IMR-90 (cell line): ENCODE data around the gene KCNH4. TPM values are rescaled to one million over a fixed set of nuclear protein-coding genes. Genes with fewer than 3 reads are reported as not detected.

Experiments used
- ATAC-seq: fragments of 200-7000 bp; cut with Tn5 transposase; 2 replicates; pipeline ENCODE4 v1.9.1; 2020; ENCODE audit warnings: low read depth, mild to moderate bottlenecking, moderate library complexity
- BruUV-seq: library from RNA; stranded (reverse); fragments of 400-500 nt; replicated peaks from 2 replicates; lab custom pipeline; 2021; lab: Mats Ljungman, UMichigan
- CTCF ChIA-PET: fragments of 300-600 bp; formaldehyde crosslinking; extraction: SDS; loops from one replicate; lab custom pipeline; 2021; ENCODE audit warnings: antibody characterized with exemption; lab: Yijun Ruan, JAX
- POLR2A ChIA-PET: fragments of 300-600 bp; sonication (Branson Sonifier 250); formaldehyde crosslinking; loops from one replicate; lab custom pipeline; 2022; ENCODE audit warnings: antibody characterized with exemption; ENCODE audit not compliant: unreplicated experiment; lab: Charles Lee
- DNase-seq: peaks from one replicate; pipeline ENCODE4 v3.0.0; 2013
- H2AFZ ChIP-seq: replicated peaks from 2 replicates; pipeline ENCODE3; 2013; ENCODE audit warnings: low read length, mild to moderate bottlenecking; ENCODE audit not compliant: poor library complexity
- H2AK5ac ChIP-seq: 2 replicates; pipeline ENCODE4 v1.6.1; 2013; ENCODE audit warnings: low read depth, low read length, inconsistent platforms
- H2AK9ac ChIP-seq: replicated peaks from 2 replicates; pipeline ENCODE3; 2013; ENCODE audit warnings: mild to moderate bottlenecking, low read depth, low read length, moderate library complexity; ENCODE audit not compliant: poor library complexity
- H2BK120ac ChIP-seq: 2 replicates; pipeline ENCODE4 v1.6.1; 2013; ENCODE audit warnings: low read depth, low read length, inconsistent platforms
- H2BK15ac ChIP-seq: 3 replicates; pipeline ENCODE4 v1.6.1; 2013; ENCODE audit warnings: low read depth, low read length, inconsistent platforms
- H2BK20ac ChIP-seq: 2 replicates; pipeline ENCODE4 v1.6.1; 2013; ENCODE audit warnings: low read depth, mild to moderate bottlenecking, inconsistent platforms, low read length, moderate library complexity
- H2BK5ac ChIP-seq: 2 replicates; pipeline ENCODE4 v1.6.1; 2013; ENCODE audit warnings: mild to moderate bottlenecking, low read depth, low read length, inconsistent platforms; ENCODE audit not compliant: poor library complexity, severe bottlenecking
- H3K14ac ChIP-seq: replicated peaks from 2 replicates; pipeline ENCODE4 v1.6.1; 2013; ENCODE audit warnings: low read depth, low read length, inconsistent platforms
- H3K18ac ChIP-seq: 2 replicates; pipeline ENCODE4 v1.6.1; 2013; ENCODE audit warnings: low read depth, low read length, control low read depth
- H3K23ac ChIP-seq: 2 replicates; pipeline ENCODE4 v1.6.1; 2013; ENCODE audit warnings: low read depth, low read length, inconsistent platforms
- H3K27ac ChIP-seq: 2 replicates; pipeline ENCODE4 v1.5.1; 2013; ENCODE audit warnings: mild to moderate bottlenecking, control low read depth, low read length; ENCODE audit not compliant: insufficient read depth
- H3K27me3 ChIP-seq: 2 replicates; pipeline ENCODE4 v1.6.1; 2013; ENCODE audit warnings: low read length; ENCODE audit not compliant: control insufficient read depth, insufficient read depth
- H3K36me3 ChIP-seq: 2 replicates; pipeline ENCODE4 v1.6.1; 2013; ENCODE audit warnings: low read length, mixed read lengths; ENCODE audit not compliant: control insufficient read depth, insufficient read depth
- H3K4ac ChIP-seq: 2 replicates; pipeline ENCODE4 v1.6.1; 2013; ENCODE audit warnings: low read depth, low read length, inconsistent platforms
- H3K4me1 ChIP-seq: 2 replicates; pipeline ENCODE4 v1.6.1; 2013; ENCODE audit warnings: low read length, mixed read lengths; ENCODE audit not compliant: control insufficient read depth, insufficient read depth
- H3K4me2 ChIP-seq: 2 replicates; pipeline ENCODE4 v1.6.1; 2013; ENCODE audit warnings: low read depth, mild to moderate bottlenecking, control low read depth, low read length, moderate library complexity
- H3K4me3 ChIP-seq: 2 replicates; pipeline ENCODE4 v1.5.1; 2013; ENCODE audit warnings: low read depth, mild to moderate bottlenecking, control low read depth, low read length, moderate library complexity; ENCODE audit not compliant: insufficient read depth
- H3K56ac ChIP-seq: 2 replicates; pipeline ENCODE4 v1.6.1; 2013; ENCODE audit warnings: low read length, inconsistent platforms; ENCODE audit not compliant: insufficient read depth; ENCODE audit errors: extremely low read depth
- H3K79me1 ChIP-seq, 2 experiments: 2 replicates each; pipeline ENCODE4 v1.6.1; 2013; ENCODE audit warnings: low read length in 2 of 2, inconsistent platforms in 1 of 2, low read depth in 1 of 2
- H3K9ac ChIP-seq: 2 replicates; pipeline ENCODE4 v1.6.1; 2013; ENCODE audit warnings: low read depth, low read length, control low read depth
- H3K9me1 ChIP-seq: 2 replicates; pipeline ENCODE4 v1.6.1; 2013; ENCODE audit warnings: low read length, inconsistent platforms; ENCODE audit not compliant: insufficient read depth
- H3K9me3 ChIP-seq: 2 replicates; pipeline ENCODE4 v1.6.1; 2013; ENCODE audit warnings: low read length; ENCODE audit not compliant: control insufficient read depth, insufficient read depth
- H4K20me1 ChIP-seq: 2 replicates; pipeline ENCODE4 v1.6.1; 2013; ENCODE audit warnings: low read length, inconsistent platforms; ENCODE audit not compliant: insufficient read depth
- H4K5ac ChIP-seq: 2 replicates; pipeline ENCODE4 v1.6.1; 2013; ENCODE audit warnings: mild to moderate bottlenecking, low read depth, low read length, control low read depth
- H4K8ac ChIP-seq, 2 experiments: 2 replicates each; pipeline ENCODE4 v1.6.1; 2013; ENCODE audit warnings: low read depth in 2 of 2, low read length in 2 of 2, control low read depth in 1 of 2, inconsistent platforms in 1 of 2
- H4K91ac ChIP-seq: 2 replicates; pipeline ENCODE4 v1.6.1; 2013; ENCODE audit warnings: low read depth, low read length, inconsistent platforms; ENCODE audit not compliant: insufficient read depth
- BHLHE40 ChIP-seq: fragments of 150-350 bp; IDR thresholded peaks from 2 replicates; pipeline ENCODE4 v1.6.1; 2016; ENCODE audit warnings: mild to moderate bottlenecking, low read depth, low read length
- CEBPB ChIP-seq: IDR thresholded peaks from 2 replicates; pipeline ENCODE4 v1.6.1; 2012; ENCODE audit warnings: low read depth, low read length, improper control_type of control experiment
- FOS ChIP-seq: fragments of 150-350 bp; IDR thresholded peaks from 2 replicates; pipeline ENCODE4 v1.6.1; 2016; ENCODE audit warnings: low read depth, low read length
- MAFK ChIP-seq: IDR thresholded peaks from 2 replicates; pipeline ENCODE4 v1.6.1; 2012; ENCODE audit warnings: low read depth, low read length, improper control_type of control experiment
- MXI1 ChIP-seq: IDR thresholded peaks from 2 replicates; pipeline ENCODE4 v1.6.1; 2012; ENCODE audit warnings: low read depth, mild to moderate bottlenecking, low read length, moderate library complexity, borderline replicate concordance
- RFX5 ChIP-seq: IDR thresholded peaks from 2 replicates; pipeline ENCODE4 v1.8.0; 2012; ENCODE audit warnings: low read depth, mild to moderate bottlenecking, low read length, moderate library complexity
- WGBS, 2 experiments: methylation state at CpG; one replicate each; pipeline versions ENCODE4 v1.1.5 to v1.1.7; 2013; ENCODE audit warnings: missing lambda C conversion rate in 2 of 2; ENCODE audit not compliant: insufficient read length in 1 of 2; ENCODE audit errors: extremely low coverage in 2 of 2; 5-methylcytosine and 5-hydroxymethylcytosine counted together
- dilution Hi-C: fragments of 300-500 bp; cut with HindIII; formaldehyde crosslinking; loops from one replicate; pipeline ENCODE4 v1.14.3; 2018; ENCODE audit warnings: low sequenced_read_pairs; ENCODE audit not compliant: unreplicated experiment
- in situ Hi-C: fragments of 300-500 bp; cut with MboI; formaldehyde crosslinking; loops from 3 replicates; pipeline ENCODE4 v1.14.3; 2019; ENCODE audit warnings: low sequenced_read_pairs, inconsistent platforms, mixed read lengths
- intact Hi-C: fragments of 100-400 bp; cut with micrococcal nuclease; formaldehyde crosslinking; loops from 2 replicates; pipeline ENCODE4 v1.10.0; 2022
- polyA plus RNA-seq, 3 experiments: library from polyadenylated mRNA; depleted of rRNA; stranded (reverse); fragments of >200 nt; gene quantifications; 2 replicates each; pipeline ENCODE4 v1.2.3, GENCODE V29; 2012; ENCODE audit warnings: low replicate concordance in 1 of 3
- total RNA-seq: library from RNA; depleted of rRNA; stranded (reverse); fragments of >200 nt; gene quantifications from 2 replicates; pipeline ENCODE4 v1.2.3, GENCODE V29; 2012
- TF ChIP-seq, protein P1 (sequence below): fragments of 150-350 bp; IDR thresholded peaks from 2 replicates; pipeline ENCODE4 v1.6.1; 2016; ENCODE audit warnings: low read depth, mild to moderate bottlenecking, low read length, moderate library complexity, borderline replicate concordance
- TF ChIP-seq, protein P2 (sequence below): fragments of 150-350 bp; IDR thresholded peaks from 2 replicates; pipeline ENCODE4 v1.6.1; 2017; ENCODE audit warnings: mild to moderate bottlenecking, antibody characterized with exemption, low read length, low read depth

KCNH4 gene
- total and polyA plus RNA-seq, 2 of the 4 experiments (the other 2 are of a cell fraction) = 0.03 TPM; not detected in 1

DNA sequence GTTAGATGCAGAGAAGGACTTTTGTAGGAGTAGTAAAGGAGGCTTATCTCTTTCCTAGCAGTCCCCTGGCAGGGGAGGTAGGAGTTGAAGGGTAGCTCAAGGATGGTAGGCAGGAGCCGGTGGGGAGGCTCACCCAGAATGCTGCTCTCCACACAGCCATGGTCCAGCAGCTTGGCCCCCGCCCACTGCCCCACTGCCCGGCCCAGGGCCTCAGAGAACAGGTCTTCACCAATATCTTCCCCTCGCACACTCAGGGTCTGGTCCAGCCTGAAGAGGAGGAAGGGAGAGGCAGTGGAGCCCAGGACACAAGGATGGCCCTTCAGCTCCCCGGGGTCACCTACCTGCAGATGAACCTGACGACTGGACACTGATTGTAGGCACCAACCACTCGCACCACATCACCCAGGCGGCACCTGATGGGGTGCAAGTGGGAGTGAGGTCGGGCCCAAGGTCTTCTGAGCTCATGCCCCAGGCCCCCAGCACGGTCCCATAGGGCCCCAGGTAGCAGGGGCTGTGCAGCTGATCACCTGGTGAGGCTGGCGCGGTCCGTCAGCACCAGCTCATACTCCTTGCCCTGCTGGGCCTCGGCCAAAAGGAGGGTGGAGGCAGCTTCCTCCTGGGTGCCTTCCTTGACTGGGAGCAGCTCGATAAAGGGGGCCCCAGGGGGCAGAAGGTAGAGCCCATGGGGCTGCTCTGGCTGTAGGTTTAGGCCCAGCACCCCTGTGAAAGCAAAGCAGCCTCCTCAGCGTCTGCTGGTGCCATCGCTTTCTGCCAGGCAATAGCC lies 9.7 kb upstream of the KCNH4 start:
- H2BK15ac ChIP-seq = no peak overlapping the region
- ChIA-PET CTCF (no interaction called here), POLR2A (interaction anchor here (0.6 kb wide), 1 partner anchor 127 kb away, joined by 3 read pairs; no protein-coding TSS in a partner anchor)
- H4K91ac ChIP-seq = no peak overlapping the region
- H3K27me3 ChIP-seq = no peaks in the 10 kb centered on the region; the same call in 1 of the 2 replicates
- no peak overlapping the region for H3K18ac ChIP-seq
- H3K36me3 ChIP-seq = no peaks in the 10 kb centered on the region
- no peak overlapping the region for H2AK5ac ChIP-seq
- peaks cover 10% of the 10 kb centered on the region; the same call in 1 of the 2 replicates for H3K9me1 ChIP-seq
- WGBS, 2 experiments = 71% methylated on average over 5 of the region's 17 CpGs; no CpG with 5 or more reads in 1 of the 2 experiments
- no peak for ATAC-seq
- no peak overlapping the region for H3K27ac ChIP-seq
- no peak for DNase-seq
- H3K79me1 ChIP-seq = peaks cover 0 to 8% of the 10 kb centered on the region in 2 experiments; a peak in 1 of 4 replicates
- no peak overlapping the region for H4K5ac ChIP-seq
- H3K4me2 ChIP-seq = no peak overlapping the region
- H4K8ac ChIP-seq = no peak overlapping the region
- no peak overlapping the region for H3K4me3 ChIP-seq
- in situ Hi-C loops = no loop called here
- H4K20me1 ChIP-seq = no peaks in the 10 kb centered on the region
- no TSS peak for BruUV-seq
- H3K9ac ChIP-seq = no peak overlapping the region
- H2BK20ac ChIP-seq = no peak overlapping the region
- TF ChIP-seq CEBPB (no peak), MAFK (no peak), FOS (no peak), BHLHE40 (no peak), RFX5 (no peak), MXI1 (no peak)
- TF ChIP-seq, protein P1, sequence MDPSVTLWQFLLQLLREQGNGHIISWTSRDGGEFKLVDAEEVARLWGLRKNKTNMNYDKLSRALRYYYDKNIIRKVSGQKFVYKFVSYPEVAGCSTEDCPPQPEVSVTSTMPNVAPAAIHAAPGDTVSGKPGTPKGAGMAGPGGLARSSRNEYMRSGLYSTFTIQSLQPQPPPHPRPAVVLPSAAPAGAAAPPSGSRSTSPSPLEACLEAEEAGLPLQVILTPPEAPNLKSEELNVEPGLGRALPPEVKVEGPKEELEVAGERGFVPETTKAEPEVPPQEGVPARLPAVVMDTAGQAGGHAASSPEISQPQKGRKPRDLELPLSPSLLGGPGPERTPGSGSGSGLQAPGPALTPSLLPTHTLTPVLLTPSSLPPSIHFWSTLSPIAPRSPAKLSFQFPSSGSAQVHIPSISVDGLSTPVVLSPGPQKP = no peak
- TF ChIP-seq, protein P2, sequence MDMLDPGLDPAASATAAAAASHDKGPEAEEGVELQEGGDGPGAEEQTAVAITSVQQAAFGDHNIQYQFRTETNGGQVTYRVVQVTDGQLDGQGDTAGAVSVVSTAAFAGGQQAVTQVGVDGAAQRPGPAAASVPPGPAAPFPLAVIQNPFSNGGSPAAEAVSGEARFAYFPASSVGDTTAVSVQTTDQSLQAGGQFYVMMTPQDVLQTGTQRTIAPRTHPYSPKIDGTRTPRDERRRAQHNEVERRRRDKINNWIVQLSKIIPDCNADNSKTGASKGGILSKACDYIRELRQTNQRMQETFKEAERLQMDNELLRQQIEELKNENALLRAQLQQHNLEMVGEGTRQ = no peak
- H3K56ac ChIP-seq = no peak overlapping the region
- no peak overlapping the region for H2BK120ac ChIP-seq
- no peak overlapping the region for H3K14ac ChIP-seq
- H3K4me1 ChIP-seq = no peaks in the 10 kb centered on the region
- no peak overlapping the region for H2AK9ac ChIP-seq
- no peaks in the 10 kb centered on the region for H3K9me3 ChIP-seq
- no peak overlapping the region for H3K4ac ChIP-seq
- no peak overlapping the region for H2AFZ ChIP-seq
- no peak overlapping the region for H3K23ac ChIP-seq
- intact Hi-C loops = no loop called here
- H2BK5ac ChIP-seq = no peak overlapping the region
- dilution Hi-C loops = no loop called here
